HG02759 (cell line): ENCODE results near the gene CLIC5.

Source experiments
- ATAC-seq: cut with Tn5 transposase; IDR thresholded peaks from one replicate; pipeline ENCODE4 v1.9.1; 2021; ENCODE audit warnings: mild to moderate bottlenecking, moderate library complexity; ENCODE audit not compliant: unreplicated experiment

CLIC5 gene

DNA sequence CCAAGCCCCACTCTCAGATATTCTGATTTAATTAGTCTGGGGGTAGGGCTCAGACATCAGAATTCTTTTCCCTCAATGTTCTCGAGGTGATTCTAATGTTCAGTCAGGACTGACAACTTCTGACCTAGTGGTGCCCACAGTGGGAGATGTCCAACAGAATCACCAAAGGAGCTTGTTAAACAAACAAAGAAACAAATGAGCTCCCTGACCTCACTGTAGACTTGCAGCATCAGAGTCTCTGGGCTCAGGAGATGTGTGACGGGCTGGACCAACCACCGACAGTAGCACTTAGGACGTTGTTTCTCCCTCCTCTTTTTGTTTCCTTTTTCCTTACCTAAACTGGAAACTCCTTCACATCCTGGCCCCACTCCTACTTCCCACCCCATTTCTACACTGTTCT is 49.3 kb downstream of the CLIC5 start:
- no peak for ATAC-seq

GRCh38 chr6:45965792-45966191 is 49.9 kb downstream of the CLIC5 start:
- no peak for ATAC-seq

DNA sequence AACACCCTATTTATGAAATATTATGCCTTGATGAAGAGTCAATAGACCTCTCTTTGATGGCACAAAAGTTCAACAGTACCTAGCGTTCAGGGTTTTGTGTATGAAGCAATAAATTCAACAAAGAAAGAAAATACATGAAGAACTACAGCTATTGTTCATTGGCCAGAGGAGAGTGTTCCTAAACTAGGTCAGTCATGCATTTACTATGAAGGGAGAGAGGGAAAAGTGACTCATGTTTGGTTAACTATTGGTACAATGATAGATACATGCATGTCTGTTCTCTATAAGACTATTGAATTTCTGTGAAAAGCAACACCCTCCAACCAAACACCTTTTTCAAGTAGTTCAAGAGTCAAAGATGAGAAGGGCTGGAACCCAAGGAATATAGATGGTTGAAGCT is 50.7 kb downstream of the CLIC5 start:
- ATAC-seq = no peak

- ATAC-seq = no peak
Observed at GRCh38 chr6:45964300-45964699, 51.4 kb downstream of the CLIC5 start.

DNA sequence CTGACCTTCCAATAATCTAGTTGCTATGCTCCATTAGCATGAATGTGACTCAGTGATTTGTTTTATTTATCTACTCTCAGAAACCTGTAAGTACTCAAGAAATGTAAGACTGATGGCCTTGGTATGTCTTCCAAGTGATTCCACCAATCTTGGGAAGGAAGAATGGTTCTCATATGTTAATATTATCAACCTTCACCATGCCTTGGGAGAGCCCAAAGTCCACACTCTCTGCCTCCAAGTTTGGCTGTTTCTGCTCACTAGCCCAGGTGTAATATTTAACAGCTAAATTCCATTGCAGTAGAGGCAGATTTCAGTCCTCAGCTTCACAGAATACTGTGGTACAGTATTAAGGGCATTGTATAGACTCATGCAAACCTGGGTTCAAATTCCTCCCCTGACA is 51.8 kb downstream of the CLIC5 start:
- no peak for ATAC-seq

DNA sequence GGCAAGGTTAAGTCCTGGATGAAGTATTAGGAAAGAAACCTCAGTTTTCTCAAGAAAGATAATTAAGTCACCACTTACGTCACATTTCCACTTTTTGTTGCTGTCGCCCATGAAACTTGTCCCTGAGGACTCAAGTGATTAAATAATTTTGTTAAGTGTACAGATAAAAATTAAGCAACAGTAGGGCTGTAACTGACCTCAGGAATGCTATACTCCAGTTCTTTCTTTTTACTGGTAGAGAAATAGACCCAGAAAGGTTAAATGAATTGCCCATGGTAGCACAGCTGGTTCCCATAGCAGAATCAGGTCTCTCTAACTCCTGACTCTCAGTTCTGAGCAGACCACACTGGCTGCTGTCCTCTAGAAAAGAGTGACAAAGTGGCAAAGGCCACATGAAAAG is 54.5 kb downstream of the CLIC5 start:
- no peak for ATAC-seq

- ATAC-seq = no peak
Observed at GRCh38 chr6:45959534-45960145, 56.0 kb downstream of the CLIC5 start.

GRCh38 chr6:45956663-45957062 is 59.0 kb downstream of the CLIC5 start:
- no peak for ATAC-seq

DNA sequence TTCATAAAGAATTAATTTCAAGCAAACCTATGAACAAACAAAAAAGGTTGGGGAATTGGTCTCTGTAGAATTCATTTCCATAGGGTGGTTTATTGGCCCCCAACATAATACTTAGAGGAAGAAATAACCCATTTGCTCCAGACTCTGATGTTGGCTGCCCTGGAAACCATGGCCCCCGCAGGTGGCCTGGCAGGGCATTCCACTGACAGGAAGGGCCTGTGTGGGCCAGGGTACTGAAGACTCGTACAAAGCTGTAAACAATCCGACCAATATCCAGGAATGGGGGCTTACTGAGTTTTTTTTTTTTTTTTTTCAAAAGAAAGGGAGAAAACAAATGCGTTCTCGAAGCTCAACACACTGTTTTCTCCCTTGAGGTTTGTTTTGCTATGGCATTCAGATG is 59.5 kb downstream of the CLIC5 start:
- ATAC-seq = no peak

- no peak for ATAC-seq
Observed at GRCh38 chr6:45955597-45955996, 60.1 kb downstream of the CLIC5 start.

DNA sequence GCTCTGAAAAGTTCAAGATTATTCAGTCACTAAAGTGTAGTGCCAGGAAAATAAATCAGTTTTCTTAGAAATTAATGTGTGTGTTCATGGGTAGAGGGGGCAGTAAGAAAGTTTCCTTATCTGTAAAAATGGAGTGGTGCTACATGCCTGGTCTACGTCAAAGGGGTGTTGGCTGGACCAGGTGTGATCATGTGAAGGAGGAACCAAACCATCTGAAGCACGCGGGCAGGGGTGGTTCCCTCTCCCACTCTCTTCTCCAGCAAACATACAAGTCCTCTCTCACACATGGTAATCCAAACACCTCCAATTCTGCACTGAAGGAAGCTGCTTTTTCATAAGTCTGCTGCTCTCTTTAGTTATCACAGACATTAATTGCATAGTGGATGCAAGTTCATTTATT is 63.1 kb downstream of the CLIC5 start:
- ATAC-seq = no peak

DNA sequence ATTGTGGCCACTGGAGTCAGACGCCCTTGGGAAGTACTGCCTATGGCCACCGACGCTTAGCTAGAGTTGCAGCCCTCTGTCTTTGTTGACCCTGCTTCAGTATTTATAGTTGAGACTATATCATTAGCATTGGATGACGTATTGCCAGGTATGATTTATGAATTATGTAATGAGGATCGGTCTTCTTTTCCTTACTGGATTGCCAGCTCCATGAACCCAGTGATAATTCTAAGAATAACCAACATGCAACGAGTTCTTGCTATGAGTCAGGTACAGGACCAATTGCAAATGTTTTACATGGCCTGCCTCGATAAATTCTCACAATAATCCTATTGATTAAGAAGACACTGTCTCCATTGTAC is 63.5 kb downstream of the CLIC5 start:
- ATAC-seq = no peak

GRCh38 chr6:45951321-45952167 is 64.1 kb downstream of the CLIC5 start:
- ATAC-seq = no peak

GRCh38 chr6:45949256-45949655 is 66.4 kb downstream of the CLIC5 start:
- ATAC-seq = no peak

- no peak for ATAC-seq
Observed at GRCh38 chr6:45947807-45948206, 67.9 kb downstream of the CLIC5 start.

- no peak for ATAC-seq
Observed at GRCh38 chr6:45946887-45947286, 68.8 kb downstream of the CLIC5 start.

GRCh38 chr6:45946352-45946751 is 69.3 kb downstream of the CLIC5 start:
- ATAC-seq = no peak

DNA sequence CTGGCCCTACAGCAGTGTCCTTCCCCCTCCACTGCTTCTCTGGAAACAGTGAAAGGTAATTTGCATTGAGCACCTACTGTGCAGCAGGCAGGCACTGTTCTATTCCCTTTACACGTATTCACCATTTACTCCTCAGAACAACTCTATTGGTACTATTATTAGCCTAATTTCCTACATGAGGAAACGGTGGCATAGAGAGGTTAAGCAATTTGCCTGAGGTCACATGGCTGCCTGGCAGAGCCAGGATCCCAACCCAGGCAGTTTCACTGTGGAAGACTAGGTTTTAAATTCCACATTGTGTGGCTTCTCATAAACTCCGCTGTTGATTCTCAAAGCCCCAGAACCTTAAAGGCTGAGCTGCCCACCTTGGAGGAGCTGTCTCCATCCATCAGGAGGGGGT is 72.7 kb downstream of the CLIC5 start:
- ATAC-seq = no peak

GRCh38 chr6:45933855-45934254 is 81.8 kb downstream of the CLIC5 start:
- ATAC-seq = no peak

GRCh38 chr6:45931232-45931631 is 84.4 kb downstream of the CLIC5 start:
- ATAC-seq = no peak

- peak; percentile 52 for ATAC-seq
Observed at GRCh38 chr6:45930420-45931040, 85.1 kb downstream of the CLIC5 start.
